Neuron (in vitro differentiated cells): Measurements from ENCODE around the gene APCDD1.

ENCODE experiments used
- H2AFZ ChIP-seq: one replicate; pipeline ENCODE4 v1.6.1; 2013; ENCODE audit warnings: low read depth, mild to moderate bottlenecking, inconsistent platforms, low read length, moderate library complexity
- H3K27me3 ChIP-seq: one replicate; pipeline ENCODE4 v1.6.1; 2013; ENCODE audit warnings: low read length; ENCODE audit not compliant: insufficient read depth
- H3K36me3 ChIP-seq: one replicate; pipeline ENCODE4 v1.6.1; 2013; ENCODE audit warnings: low read length; ENCODE audit not compliant: insufficient read depth
- H3K4me1 ChIP-seq: one replicate; pipeline ENCODE4 v1.6.1; 2013; ENCODE audit warnings: low read length; ENCODE audit not compliant: insufficient read depth
- H3K4me3 ChIP-seq: 2 replicates; pipeline ENCODE4 v1.5.1; 2013; ENCODE audit warnings: mild to moderate bottlenecking, low read length, moderate library complexity
- H3K9me3 ChIP-seq: one replicate; pipeline ENCODE4 v1.6.1; 2013; ENCODE audit warnings: low read length

APCDD1 gene

DNA sequence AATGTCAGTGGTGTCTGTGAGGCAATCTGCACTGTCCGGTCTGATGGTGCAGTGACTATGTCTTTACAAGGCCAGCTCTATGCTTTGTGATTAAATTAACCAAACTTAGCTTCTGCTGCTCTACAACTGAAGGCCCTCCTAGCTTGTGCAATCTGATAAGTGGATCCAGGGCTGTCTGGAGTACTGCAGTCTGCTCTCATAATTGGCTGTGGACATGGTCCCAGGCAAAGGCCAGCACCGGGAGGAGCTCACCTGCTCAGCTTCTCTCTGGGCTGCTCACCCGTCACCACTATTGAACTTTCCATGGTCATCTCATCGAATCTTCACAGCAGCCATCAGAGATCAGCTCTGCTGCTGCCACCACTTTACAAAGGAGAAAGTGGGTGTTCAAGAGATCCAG is 13.0 kb upstream of the APCDD1 start:
- Histone ChIP-seq H3K4me3 (no peak overlapping the region), H3K36me3 (no peaks in the 10 kb centered on the region), H3K9me3 (no peaks in the 10 kb centered on the region), H2AFZ (no peak overlapping the region), H3K4me1 (peaks cover 7% of the 10 kb centered on the region), H3K27me3 (no peaks in the 10 kb centered on the region)

DNA sequence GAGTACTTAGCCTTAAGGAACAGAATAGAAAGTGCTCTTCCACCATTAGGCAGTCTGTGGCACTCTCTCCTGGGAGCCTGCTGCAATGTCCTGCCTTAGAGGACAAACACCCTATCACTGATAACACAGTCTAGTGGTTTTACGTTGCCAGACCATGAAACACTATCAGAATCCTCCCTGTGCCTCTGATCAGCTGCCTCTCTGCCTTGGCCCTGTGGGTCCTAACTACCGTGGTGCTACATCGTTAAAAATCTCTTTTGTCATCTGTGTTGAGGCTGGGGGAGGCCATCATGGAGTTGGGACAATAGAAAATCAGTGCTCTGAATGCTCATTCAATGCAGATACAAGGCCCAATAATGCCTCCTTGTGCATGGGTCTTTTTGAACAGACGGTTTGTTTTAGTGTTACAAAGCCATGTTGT is 11.9 kb upstream of the APCDD1 start:
- Histone ChIP-seq H2AFZ (no peak overlapping the region), H3K9me3 (no peaks in the 10 kb centered on the region), H3K36me3 (no peaks in the 10 kb centered on the region), H3K4me1 (peaks cover 12% of the 10 kb centered on the region), H3K27me3 (no peaks in the 10 kb centered on the region), H3K4me3 (no peak overlapping the region)

GRCh38 chr18:10443001-10443400 is 11.4 kb upstream of the APCDD1 start:
- Histone ChIP-seq H2AFZ (no peak overlapping the region), H3K9me3 (no peaks in the 10 kb centered on the region), H3K27me3 (no peaks in the 10 kb centered on the region), H3K4me1 (peaks cover 12% of the 10 kb centered on the region), H3K4me3 (no peak overlapping the region), H3K36me3 (no peaks in the 10 kb centered on the region)

DNA sequence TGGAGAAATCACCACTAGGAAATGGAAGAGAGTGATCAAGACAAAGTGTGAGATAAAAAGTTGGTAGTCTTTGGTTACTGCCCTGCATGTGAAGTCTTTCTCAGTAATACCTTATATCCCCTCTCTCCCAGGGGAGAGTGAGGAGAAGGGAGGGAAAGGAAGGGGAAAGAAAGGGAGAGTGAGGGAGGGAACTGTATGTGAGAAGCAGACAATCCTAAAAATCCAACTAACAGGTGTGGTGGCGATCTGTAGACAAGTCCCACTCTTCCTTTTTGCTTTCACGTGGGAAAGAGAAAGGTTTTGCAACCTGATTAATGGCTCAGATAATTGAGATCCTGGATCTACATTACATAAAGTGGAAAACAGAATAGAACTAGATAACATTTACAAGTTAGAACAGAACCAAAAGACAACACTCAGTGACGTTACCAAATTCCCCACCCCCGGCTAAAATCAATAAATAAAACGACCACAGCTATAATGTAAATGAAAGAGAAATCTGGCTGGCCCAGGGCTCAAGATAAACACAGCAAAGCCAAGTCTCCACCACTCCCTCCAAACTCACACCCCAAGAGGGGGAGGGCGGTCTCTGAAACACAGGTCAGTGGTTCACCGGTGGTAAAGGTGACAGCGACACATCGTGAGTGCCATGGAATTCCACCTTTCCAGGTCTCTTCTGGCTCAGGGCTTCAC is 10.0 kb upstream of the APCDD1 start:
- H3K36me3 ChIP-seq: no peaks in the 10 kb centered on the region
- H3K4me3 ChIP-seq: no peak overlapping the region
- no peaks in the 10 kb centered on the region for H3K27me3 ChIP-seq
- H3K4me1 ChIP-seq: peaks cover 12% of the 10 kb centered on the region
- H3K9me3 ChIP-seq: no peaks in the 10 kb centered on the region
- H2AFZ ChIP-seq: no peak overlapping the region

DNA sequence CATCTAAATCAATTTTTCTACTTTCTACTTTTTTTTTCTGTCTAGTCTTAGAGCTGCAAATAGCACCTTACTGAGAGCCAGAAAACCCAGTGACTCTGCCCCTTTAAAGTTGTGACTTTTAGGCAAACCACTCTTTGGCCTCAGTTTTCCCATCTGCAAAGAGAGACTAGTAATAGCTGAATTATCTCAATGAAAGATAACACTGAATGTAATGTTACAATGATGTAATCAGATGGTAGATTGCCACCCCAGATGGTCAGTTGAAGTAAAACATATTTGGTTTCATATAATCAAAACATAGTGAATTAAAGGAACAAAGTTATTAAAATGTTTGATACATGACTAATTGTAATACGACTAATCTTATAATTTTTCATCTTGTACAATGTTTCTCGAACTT is 5.0 kb upstream of the APCDD1 start:
- Histone ChIP-seq H2AFZ (no peak overlapping the region), H3K4me3 (no peak overlapping the region), H3K36me3 (no peaks in the 10 kb centered on the region), H3K27me3 (no peaks in the 10 kb centered on the region), H3K9me3 (no peaks in the 10 kb centered on the region), H3K4me1 (peaks cover 9% of the 10 kb centered on the region)

DNA sequence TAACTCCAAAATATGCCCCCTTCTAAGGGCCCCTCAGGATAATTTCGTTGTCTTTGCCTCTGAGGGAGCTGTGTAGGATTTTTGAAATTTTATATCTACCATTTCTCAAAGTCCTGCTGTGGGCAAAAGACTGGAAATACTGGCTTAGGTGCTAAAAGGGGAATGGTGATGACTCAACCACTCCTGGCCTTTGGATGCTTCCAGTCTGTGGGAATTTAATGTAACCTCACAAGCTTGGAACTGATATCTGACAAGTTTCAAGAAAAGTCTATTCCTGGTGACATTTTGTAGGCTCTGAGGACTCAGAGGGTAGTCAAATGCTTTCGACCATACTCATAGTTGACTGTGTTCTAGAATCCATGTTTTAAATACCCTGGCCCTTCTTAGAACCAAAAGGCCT is 3.4 kb upstream of the APCDD1 start:
- Histone ChIP-seq H3K36me3 (no peaks in the 10 kb centered on the region), H3K4me3 (no peak overlapping the region), H2AFZ (no peak overlapping the region), H3K27me3 (no peaks in the 10 kb centered on the region), H3K4me1 (peaks cover 9% of the 10 kb centered on the region), H3K9me3 (no peaks in the 10 kb centered on the region)

DNA sequence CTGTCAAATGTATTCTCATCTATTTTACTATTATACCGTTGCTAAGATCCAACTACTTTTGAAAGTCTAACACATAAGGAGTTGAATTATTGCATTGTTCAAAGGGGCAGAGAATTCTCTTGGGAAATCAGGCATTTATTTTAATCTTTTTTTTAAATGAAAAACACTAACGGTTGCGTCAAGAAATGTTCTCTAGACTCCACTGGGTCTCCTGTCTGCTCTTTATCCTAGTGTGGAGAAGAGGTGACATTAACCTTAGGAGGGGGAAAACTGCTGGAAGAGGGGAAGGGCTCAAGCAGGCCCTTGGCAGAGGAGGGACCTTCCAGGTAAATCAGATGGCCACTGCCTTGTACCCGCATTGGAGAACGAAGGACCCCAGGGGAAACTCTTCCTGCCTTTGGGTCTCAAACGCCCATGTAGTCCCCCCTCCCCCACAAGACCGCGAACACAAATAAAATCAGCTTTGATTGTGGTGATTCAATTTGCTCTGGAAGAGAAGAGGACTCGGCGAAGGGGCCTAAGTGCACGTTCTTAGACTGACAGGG is 1.1 kb upstream of the APCDD1 start:
- H3K4me3 ChIP-seq: no peak overlapping the region
- peaks cover under 1% of the 10 kb centered on the region for H3K4me1 ChIP-seq
- no peaks in the 10 kb centered on the region for H3K9me3 ChIP-seq
- no peaks in the 10 kb centered on the region for H3K36me3 ChIP-seq
- no peaks in the 10 kb centered on the region for H3K27me3 ChIP-seq
- H2AFZ ChIP-seq: no peak overlapping the region

DNA sequence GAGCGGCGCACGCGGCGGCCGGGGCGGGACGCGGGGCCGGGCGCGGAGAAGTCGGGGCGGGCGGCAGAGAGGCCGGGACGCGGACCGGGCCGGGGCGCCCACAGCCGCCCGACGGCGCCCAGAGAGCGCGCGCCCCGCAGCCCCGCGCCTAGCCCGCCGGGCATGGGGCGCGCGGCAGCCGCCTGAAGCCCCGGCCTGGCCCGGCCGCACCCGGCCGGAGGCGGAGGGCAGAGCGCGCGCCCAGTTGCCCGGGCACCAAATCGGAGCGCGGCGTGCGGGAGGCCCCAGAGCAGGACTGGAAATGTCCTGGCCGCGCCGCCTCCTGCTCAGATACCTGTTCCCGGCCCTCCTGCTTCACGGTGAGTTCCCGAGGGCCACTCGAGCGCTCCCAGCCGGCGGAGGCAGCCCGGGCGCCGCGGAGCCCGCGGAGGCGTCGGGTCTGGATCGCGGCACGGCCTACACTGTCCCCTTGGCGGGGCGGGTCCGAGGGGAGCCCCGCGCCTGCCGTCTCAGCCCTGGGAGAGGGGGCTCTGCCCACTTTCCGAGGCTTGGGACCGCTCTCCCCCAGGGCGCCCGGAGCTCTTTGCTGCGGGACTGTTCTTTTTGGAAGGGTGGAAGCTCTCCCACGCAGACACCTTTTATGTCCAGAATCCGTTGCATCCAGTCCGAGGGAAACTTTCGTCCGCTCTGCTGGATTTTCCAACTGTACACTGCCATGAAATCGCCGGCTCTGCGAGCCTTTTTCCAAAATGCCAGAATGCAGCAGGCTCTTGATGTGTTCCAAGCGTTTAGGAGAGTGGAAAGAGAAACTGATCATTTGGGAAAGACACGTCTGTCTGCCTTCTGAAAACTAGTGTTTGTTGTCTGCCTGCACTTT is 484 bp downstream of the APCDD1 start:
- Histone ChIP-seq H3K9me3 (no peaks in the 10 kb centered on the region), H3K27me3 (no peaks in the 10 kb centered on the region), H3K4me1 (peaks cover 3% of the 10 kb centered on the region), H3K36me3 (no peaks in the 10 kb centered on the region), H2AFZ (peak overlapping the region; percentile 88), H3K4me3 (peak overlapping the region; percentile 52)

GRCh38 chr18:10455726-10456453 is 1.5 kb downstream of the APCDD1 start:
- Histone ChIP-seq H2AFZ (no peak overlapping the region), H3K36me3 (no peaks in the 10 kb centered on the region), H3K4me1 (peaks cover 3% of the 10 kb centered on the region), H3K9me3 (no peaks in the 10 kb centered on the region), H3K27me3 (no peaks in the 10 kb centered on the region), H3K4me3 (peak overlapping the region; percentile 52)

- Histone ChIP-seq H3K27me3 (no peaks in the 10 kb centered on the region), H3K36me3 (no peaks in the 10 kb centered on the region)
Observed at GRCh38 chr18:10456718-10457117, 2.3 kb downstream of the APCDD1 start.

GRCh38 chr18:10457128-10457527 is 2.7 kb downstream of the APCDD1 start:
- Histone ChIP-seq H3K4me1 (peaks cover 3% of the 10 kb centered on the region), H3K36me3 (no peaks in the 10 kb centered on the region), H3K9me3 (no peaks in the 10 kb centered on the region), H2AFZ (no peak overlapping the region), H3K4me3 (no peak overlapping the region), H3K27me3 (no peaks in the 10 kb centered on the region)

More at GRCh38 chr18:10456718-10457117, 2.3 kb downstream of the APCDD1 start:
- Histone ChIP-seq H2AFZ (no peak overlapping the region), H3K9me3 (no peaks in the 10 kb centered on the region), H3K4me3 (no peak overlapping the region), H3K4me1 (peaks cover 3% of the 10 kb centered on the region)

DNA sequence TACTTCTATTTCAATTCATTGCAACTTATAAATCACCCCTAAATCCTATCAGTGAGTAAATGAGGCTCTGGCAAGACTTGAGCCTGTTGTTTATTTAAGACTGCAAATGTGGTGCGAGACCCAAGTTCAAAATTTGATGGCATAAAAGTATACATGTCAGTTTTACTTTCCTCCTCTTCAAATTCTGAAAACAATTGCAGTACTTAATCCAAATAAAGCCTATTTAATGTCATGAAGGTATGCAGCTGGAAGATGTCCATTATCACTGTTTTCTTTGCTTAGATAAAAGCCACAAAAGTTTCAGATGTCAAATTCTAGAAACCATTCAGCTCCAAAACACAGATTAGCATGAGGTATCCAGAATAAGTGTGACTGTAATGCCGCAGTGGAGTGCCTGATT is 3.3 kb downstream of the APCDD1 start:
- no peaks in the 10 kb centered on the region for H3K27me3 ChIP-seq
- H3K9me3 ChIP-seq: no peaks in the 10 kb centered on the region
- no peaks in the 10 kb centered on the region for H3K36me3 ChIP-seq
- peaks cover 3% of the 10 kb centered on the region for H3K4me1 ChIP-seq
- no peak overlapping the region for H3K4me3 ChIP-seq
- no peak overlapping the region for H2AFZ ChIP-seq

- H3K4me1 ChIP-seq: peaks cover 3% of the 10 kb centered on the region
- H3K4me3 ChIP-seq: no peak overlapping the region
- no peaks in the 10 kb centered on the region for H3K27me3 ChIP-seq
- H2AFZ ChIP-seq: no peak overlapping the region
- H3K36me3 ChIP-seq: no peaks in the 10 kb centered on the region
- H3K9me3 ChIP-seq: no peaks in the 10 kb centered on the region
Observed at GRCh38 chr18:10458691-10459090, 4.3 kb downstream of the APCDD1 start.
